ENCODE results near the gene TRAFD1.

DNA sequence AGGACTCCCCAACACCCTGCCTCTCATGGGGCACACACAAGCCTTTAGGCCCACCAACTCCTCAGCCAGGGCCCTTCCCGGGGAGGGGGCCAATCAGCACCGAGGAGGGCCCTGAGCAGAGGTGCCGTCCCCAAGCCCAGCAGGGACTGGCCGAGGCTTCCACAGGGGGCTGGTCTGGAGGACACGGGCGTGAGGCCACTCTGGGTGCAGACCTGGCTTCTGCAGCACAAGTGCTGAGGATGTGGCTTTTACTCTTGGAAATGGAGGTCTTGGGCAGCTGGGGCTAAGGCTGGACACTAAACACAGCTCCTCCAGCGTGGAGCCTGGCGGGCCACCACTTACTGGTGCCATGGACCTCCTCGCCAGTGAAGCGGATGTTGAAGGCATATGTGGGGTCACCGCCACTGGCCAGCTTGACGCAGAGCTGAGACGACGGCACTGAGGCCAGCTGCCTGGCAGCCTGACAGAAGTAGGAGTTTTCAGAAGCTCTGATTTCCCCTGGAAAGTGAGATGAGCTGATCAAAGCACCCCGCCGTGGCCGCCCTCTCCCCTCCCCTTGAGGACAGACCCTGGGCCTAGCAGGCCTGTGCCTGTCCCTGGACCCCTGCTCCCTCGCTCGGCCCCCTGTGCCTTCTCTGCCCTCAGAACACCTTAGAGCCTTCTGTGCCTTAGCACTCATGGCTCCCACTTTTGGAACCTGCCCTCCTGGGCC, 44.0 kb downstream of the TRAFD1 start:
- TF ChIP-seq CTCF (IDR thresholded peaks at IDR 0.05) (no peak), POLR2A (IDR thresholded peaks at IDR 0.05) (no peak)

Data from esophagus squamous epithelium (tissue), 4 donors.